T-helper 1 cell treated with Interleukin-12 subunit alpha and Interleukin-12 subunit beta and Interleukin-4 antibody, amounts not matched to agents 30 μg/mL and 1 μg/mL, for 36 hours (primary cell): ENCODE measurements around the gene SAXO1.

ENCODE experiments used
- H3K27ac Mint-ChIP-seq: one replicate; pipeline ENCODE4 v1.8.0; 2021; ENCODE audit warnings: mild to moderate bottlenecking, mixed read lengths
- H3K27me3 Mint-ChIP-seq: one replicate; pipeline ENCODE4 v1.8.0; 2021; ENCODE audit warnings: low read depth, mixed read lengths
- H3K36me3 Mint-ChIP-seq: one replicate; pipeline ENCODE4 v1.8.0; 2021; ENCODE audit warnings: low read depth, mixed read lengths
- H3K4me1 Mint-ChIP-seq: one replicate; pipeline ENCODE4 v1.8.0; 2021; ENCODE audit warnings: low read depth, mixed read lengths
- H3K4me3 Mint-ChIP-seq: one replicate; pipeline ENCODE4 v1.8.0; 2021; ENCODE audit warnings: mild to moderate bottlenecking, moderate library complexity, mixed read lengths
- H3K9me3 Mint-ChIP-seq: one replicate; pipeline ENCODE4 v1.8.0; 2021; ENCODE audit warnings: mixed read lengths

The SAXO1 gene

GRCh38 chr9:18922161-18922885 is 110.7 kb downstream of the SAXO1 start:
- Mint-ChIP-seq H3K27me3 (no peaks in the 10 kb centered on the region), H3K36me3 (no peaks in the 10 kb centered on the region), H3K27ac (no peak overlapping the region), H3K4me1 (no peaks in the 10 kb centered on the region), H3K4me3 (no peak overlapping the region), H3K9me3 (no peaks in the 10 kb centered on the region)

- Mint-ChIP-seq H3K27me3 (no peaks in the 10 kb centered on the region), H3K27ac (no peak overlapping the region), H3K4me1 (no peaks in the 10 kb centered on the region), H3K9me3 (no peaks in the 10 kb centered on the region), H3K36me3 (no peaks in the 10 kb centered on the region), H3K4me3 (no peak overlapping the region)
Observed at GRCh38 chr9:18921366-18922075, 111.5 kb downstream of the SAXO1 start.

- Mint-ChIP-seq H3K4me3 (no peak overlapping the region), H3K9me3 (no peaks in the 10 kb centered on the region), H3K4me1 (no peaks in the 10 kb centered on the region), H3K36me3 (no peaks in the 10 kb centered on the region), H3K27ac (no peak overlapping the region), H3K27me3 (no peaks in the 10 kb centered on the region)
Observed at GRCh38 chr9:18920141-18921084, 112.6 kb downstream of the SAXO1 start.

- Mint-ChIP-seq H3K27ac (no peak overlapping the region), H3K4me1 (peaks cover 1% of the 10 kb centered on the region), H3K4me3 (no peak overlapping the region), H3K27me3 (peaks cover 7% of the 10 kb centered on the region), H3K36me3 (no peaks in the 10 kb centered on the region), H3K9me3 (no peaks in the 10 kb centered on the region)
Observed at GRCh38 chr9:18911714-18912342, 121.2 kb downstream of the SAXO1 start.

- Mint-ChIP-seq H3K36me3 (no peaks in the 10 kb centered on the region), H3K4me1 (peaks cover 1% of the 10 kb centered on the region), H3K4me3 (no peak overlapping the region), H3K27ac (no peak overlapping the region), H3K27me3 (peaks cover 7% of the 10 kb centered on the region), H3K9me3 (no peaks in the 10 kb centered on the region)
Observed at GRCh38 chr9:18910916-18911315, 122.1 kb downstream of the SAXO1 start.

- H3K27ac Mint-ChIP-seq = no peak overlapping the region
- H3K4me3 Mint-ChIP-seq = no peak overlapping the region
- peaks cover 7% of the 10 kb centered on the region for H3K27me3 Mint-ChIP-seq
- no peaks in the 10 kb centered on the region for H3K9me3 Mint-ChIP-seq
- peaks cover 1% of the 10 kb centered on the region for H3K4me1 Mint-ChIP-seq
- no peaks in the 10 kb centered on the region for H3K36me3 Mint-ChIP-seq
Observed at GRCh38 chr9:18910435-18910834, 122.6 kb downstream of the SAXO1 start.

GRCh38 chr9:18909140-18910018 is 123.6 kb downstream of the SAXO1 start:
- Mint-ChIP-seq H3K4me1 (peaks cover 1% of the 10 kb centered on the region), H3K27ac (no peak overlapping the region), H3K4me3 (no peak overlapping the region), H3K36me3 (no peaks in the 10 kb centered on the region), H3K9me3 (no peaks in the 10 kb centered on the region), H3K27me3 (peaks cover 7% of the 10 kb centered on the region)

GRCh38 chr9:18907927-18908625 is 124.9 kb downstream of the SAXO1 start:
- H3K27ac Mint-ChIP-seq = no peak overlapping the region
- no peaks in the 10 kb centered on the region for H3K9me3 Mint-ChIP-seq
- no peaks in the 10 kb centered on the region for H3K36me3 Mint-ChIP-seq
- no peak overlapping the region for H3K4me3 Mint-ChIP-seq
- peaks cover 1% of the 10 kb centered on the region for H3K4me1 Mint-ChIP-seq
- peaks cover 6% of the 10 kb centered on the region for H3K27me3 Mint-ChIP-seq

- Mint-ChIP-seq H3K9me3 (peaks cover 8% of the 10 kb centered on the region), H3K27me3 (peaks cover 6% of the 10 kb centered on the region), H3K4me1 (peaks cover 1% of the 10 kb centered on the region)
Observed at GRCh38 chr9:18906656-18907395, 126.2 kb downstream of the SAXO1 start.

GRCh38 chr9:18905883-18906629 is 127.0 kb downstream of the SAXO1 start:
- Mint-ChIP-seq H3K36me3 (no peaks in the 10 kb centered on the region), H3K4me1 (peaks cover 1% of the 10 kb centered on the region), H3K27ac (no peak overlapping the region), H3K9me3 (peaks cover 16% of the 10 kb centered on the region), H3K27me3 (peaks cover 8% of the 10 kb centered on the region), H3K4me3 (no peak overlapping the region)

More at GRCh38 chr9:18906656-18907395, 126.2 kb downstream of the SAXO1 start:
- no peak overlapping the region for H3K4me3 Mint-ChIP-seq
- H3K27ac Mint-ChIP-seq = no peak overlapping the region
- no peaks in the 10 kb centered on the region for H3K36me3 Mint-ChIP-seq

- Mint-ChIP-seq H3K27me3 (peaks cover 12% of the 10 kb centered on the region), H3K9me3 (peaks cover 16% of the 10 kb centered on the region), H3K4me1 (no peaks in the 10 kb centered on the region), H3K27ac (no peak overlapping the region), H3K4me3 (no peak overlapping the region), H3K36me3 (no peaks in the 10 kb centered on the region)
Observed at GRCh38 chr9:18905028-18905882, 127.8 kb downstream of the SAXO1 start.
